Heart right ventricle (tissue), 16 donors: ENCODE measurements around the gene DIP2C. TPM values are rescaled to one million over a fixed set of nuclear protein-coding genes. Genes with fewer than 3 reads are reported as not detected.

Experiments used
- ATAC-seq, 8 donors: fragments of 200-7000 bp; cut with Tn5 transposase; one replicate each; pipeline ENCODE4 v1.9.1; 2020; ENCODE audit warnings: mild to moderate bottlenecking in 8 of 8, moderate library complexity in 8 of 8, moderate number of reproducible peaks in 1 of 8
- DNase-seq, 2 donors: peaks; one replicate each; pipeline ENCODE4 v3.0.0-alpha.2; 2020
- H3K27ac ChIP-seq, 10 donors: fragments of 200-600 bp; sonication (generic) in 2 of 10; one replicate each; pipeline versions ENCODE4 v1.5.0 to v1.8.0; 2020 to 2022; ENCODE audit warnings: mild to moderate bottlenecking in 3 of 10
- H3K27me3 ChIP-seq, 7 donors: fragments of 200-600 bp; one replicate each; pipeline ENCODE4 v1.8.0; 2021 to 2022; ENCODE audit warnings: mild to moderate bottlenecking in 2 of 7
- H3K36me3 ChIP-seq, 9 donors: fragments of 200-600 bp; sonication (generic) in 1 of 9; one replicate each; pipeline versions ENCODE4 v1.5.0 to v1.8.0; 2020 to 2022; ENCODE audit warnings: mild to moderate bottlenecking in 2 of 9
- H3K4me1 ChIP-seq, 9 donors: fragments of 200-600 bp; sonication (generic) in 1 of 9; one replicate each; pipeline versions ENCODE4 v1.5.0 to v1.8.0; 2020 to 2022; ENCODE audit warnings: mild to moderate bottlenecking in 4 of 9
- H3K4me3 ChIP-seq, 10 donors: fragments of 200-600 bp; sonication (generic) in 2 of 10; one replicate each; pipeline versions ENCODE4 v1.5.0 to v1.8.0; 2020 to 2022; ENCODE audit warnings: mild to moderate bottlenecking in 7 of 10, moderate library complexity in 2 of 10
- H3K9me3 ChIP-seq, 11 donors: fragments of 200-600 bp in 10 of 11; sonication (generic) in 2 of 11; one replicate each; pipeline versions ENCODE4 v1.5.0 to v1.8.0; 2013 to 2022; ENCODE audit warnings: mild to moderate bottlenecking in 2 of 11, control low read depth in 1 of 11, moderate library complexity in 1 of 11
- WGBS, 2 donors: extraction: QIAGEN DNeasy Blood & Tissue Kit; methylation state at CpG; one replicate each; pipeline ENCODE4 v1.1.7; 2013; ENCODE audit warnings: inconsistent platforms in 1 of 2; 5-methylcytosine and 5-hydroxymethylcytosine counted together
- intact Hi-C, 10 donors: fragments of 100-400 bp; cut with DNase I; formaldehyde crosslinking; loops; one replicate each; pipeline versions ENCODE4 v1.11.1 to v1.14.2; 2022
- polyA plus RNA-seq, 2 donors: library from polyadenylated mRNA; stranded (reverse); fragments of 200-250 nt; gene quantifications; one replicate each; pipeline ENCODE4 v1.2.3, GENCODE V29; 2013
- total RNA-seq, 10 donors: library from RNA; stranded (reverse); fragmentation: NEBNext Ultra II Directional in 3 of 10; extraction: Animal tissue kit (Norgen Biotek cat#: 25700) in 3 of 10; gene quantifications; one replicate each; pipeline versions ENCODE4 v1.2.1 to v1.2.4, GENCODE V29; 2021 to 2023
- TF ChIP-seq, protein P1 (sequence below), 9 donors: fragments of 200-600 bp; sonication (generic) in 2 of 9; IDR thresholded peaks; one replicate each; pipeline versions ENCODE4 v1.5.0 to v1.8.0; 2021 to 2022; ENCODE audit warnings: antibody characterized with exemption in 9 of 9, mild to moderate bottlenecking in 5 of 9, moderate library complexity in 1 of 9
- donor health status: Arrhythmogenic right ventricular cardiomyopathy.
- donor health status: ischemic (EF 13 %, LVEDD 7.1; RV severe dilation, severe dysfunction).
- donor health status: healthy with polysubstance abuse.
- donor health status: DM: no; HTN: yes; CAD: no.
- donor health status: DM: no; HTN: no; CAD: no.
- donor health status: ischemic (EF 25% LVEDD 6.9; RV normal size, moderate dysfunction).
- donor health status: ischemic (EF 25% LVEDD 5.7; RV mildly dilated, moderate dysfunction).
- donor health status: healthy.
- donor health status: DM: yes; HTN: yes; CAD: no.
- donor health status: Ischemic cardiomyopathy.
- donor health status: ischemic (EF 35%, LVEDD 5.7; RV mildly dilated, moderate dysfunction).
- donor health status: nonischemic (EF 11% LVEDD 7.7; RV severe dilation, severe dysfunction).
- donor health status: DM: yes; HTN: yes; CAD: no.
- donor health status: PGD.
- donor health status: ischemic (EF 29% LVEDD 5.4; RV normal size, mild dysfunction).
- donor health status: nonischemic (EF 23%, LVEDD 6.1; RV moderate dilation, normal function).

Gene DIP2C
- total and polyA plus RNA-seq, 12 donors = 7.1 to 48.2 (median 33.7) TPM

DNA sequence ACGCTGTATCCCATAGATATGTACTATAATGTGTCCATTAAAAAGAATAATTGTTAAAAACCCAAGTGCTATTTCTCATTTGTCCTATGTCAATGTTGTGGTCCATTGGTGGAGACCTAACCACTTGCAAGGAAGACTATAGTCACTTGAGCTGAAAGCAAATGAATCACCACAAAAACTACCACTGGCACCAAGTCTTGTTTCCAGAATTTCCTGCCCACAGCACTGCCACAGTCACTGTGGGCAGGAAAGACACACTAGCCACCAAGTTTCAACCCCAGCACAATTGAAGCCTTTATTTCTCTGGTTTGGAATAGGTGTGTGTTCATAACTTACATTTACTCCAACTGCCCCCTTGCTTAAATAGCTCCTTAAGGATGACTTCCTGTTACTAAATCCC is 12.4 kb downstream of the DIP2C start:
- Histone ChIP-seq H3K9me3 (peaks cover 0 to 10% (median 0%) of the 10 kb centered on the region in 11 donors), H3K36me3 (no peaks in the 10 kb centered on the region), H3K4me3 (no peak overlapping the region), H3K27ac (peak overlapping the region in 1 of 10 donors; percentile 26), H3K27me3 (no peaks in the 10 kb centered on the region), H3K4me1 (peaks cover 2 to 48% (median 29%) of the 10 kb centered on the region in 9 donors)
- TF ChIP-seq, protein P1, sequence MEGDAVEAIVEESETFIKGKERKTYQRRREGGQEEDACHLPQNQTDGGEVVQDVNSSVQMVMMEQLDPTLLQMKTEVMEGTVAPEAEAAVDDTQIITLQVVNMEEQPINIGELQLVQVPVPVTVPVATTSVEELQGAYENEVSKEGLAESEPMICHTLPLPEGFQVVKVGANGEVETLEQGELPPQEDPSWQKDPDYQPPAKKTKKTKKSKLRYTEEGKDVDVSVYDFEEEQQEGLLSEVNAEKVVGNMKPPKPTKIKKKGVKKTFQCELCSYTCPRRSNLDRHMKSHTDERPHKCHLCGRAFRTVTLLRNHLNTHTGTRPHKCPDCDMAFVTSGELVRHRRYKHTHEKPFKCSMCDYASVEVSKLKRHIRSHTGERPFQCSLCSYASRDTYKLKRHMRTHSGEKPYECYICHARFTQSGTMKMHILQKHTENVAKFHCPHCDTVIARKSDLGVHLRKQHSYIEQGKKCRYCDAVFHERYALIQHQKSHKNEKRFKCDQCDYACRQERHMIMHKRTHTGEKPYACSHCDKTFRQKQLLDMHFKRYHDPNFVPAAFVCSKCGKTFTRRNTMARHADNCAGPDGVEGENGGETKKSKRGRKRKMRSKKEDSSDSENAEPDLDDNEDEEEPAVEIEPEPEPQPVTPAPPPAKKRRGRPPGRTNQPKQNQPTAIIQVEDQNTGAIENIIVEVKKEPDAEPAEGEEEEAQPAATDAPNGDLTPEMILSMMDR (IDR thresholded peaks at IDR 0.05) = no peak
- intact Hi-C loops = no loop called here
- DNase-seq = no peak
- no peak for ATAC-seq
- 95 to 97% methylated on average over 1 of the region's 1 CpG for WGBS, 2 donors

DNA sequence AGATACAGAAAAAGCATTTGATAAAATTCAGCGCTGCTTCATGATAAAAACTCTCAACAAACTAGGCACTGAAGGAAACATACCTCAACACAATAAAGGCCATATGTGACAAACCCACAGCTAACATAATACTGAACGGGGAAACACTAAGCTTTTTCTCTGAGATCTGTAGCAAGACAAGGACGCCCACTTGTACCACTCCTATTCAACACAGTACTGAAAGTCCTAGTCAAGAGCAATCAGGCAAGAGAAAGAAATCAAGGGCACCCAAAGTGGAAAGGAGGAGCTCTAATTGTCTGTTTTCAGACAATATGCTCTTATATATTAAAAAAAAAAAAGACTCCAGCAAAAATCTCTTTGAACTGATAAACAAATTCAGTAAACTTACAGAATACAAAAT is 13.3 kb downstream of the DIP2C start:
- DNase-seq (no peak), ATAC-seq (no peak)
- H3K27me3 ChIP-seq = no peaks in the 10 kb centered on the region
- TF ChIP-seq, protein P1 (IDR thresholded peaks at IDR 0.05) = no peak
- no peak overlapping the region for H3K4me3 ChIP-seq
- H3K27ac ChIP-seq = no peak overlapping the region
- H3K4me1 ChIP-seq = peaks cover 2 to 41% (median 27%) of the 10 kb centered on the region in 9 donors
- 92 to 96% methylated on average over 3 of the region's 3 CpGs for WGBS, 2 donors
- peaks cover 0 to 10% (median 0%) of the 10 kb centered on the region in 11 donors for H3K9me3 ChIP-seq
- no peaks in the 10 kb centered on the region for H3K36me3 ChIP-seq
- intact Hi-C loops = no loop called here

DNA sequence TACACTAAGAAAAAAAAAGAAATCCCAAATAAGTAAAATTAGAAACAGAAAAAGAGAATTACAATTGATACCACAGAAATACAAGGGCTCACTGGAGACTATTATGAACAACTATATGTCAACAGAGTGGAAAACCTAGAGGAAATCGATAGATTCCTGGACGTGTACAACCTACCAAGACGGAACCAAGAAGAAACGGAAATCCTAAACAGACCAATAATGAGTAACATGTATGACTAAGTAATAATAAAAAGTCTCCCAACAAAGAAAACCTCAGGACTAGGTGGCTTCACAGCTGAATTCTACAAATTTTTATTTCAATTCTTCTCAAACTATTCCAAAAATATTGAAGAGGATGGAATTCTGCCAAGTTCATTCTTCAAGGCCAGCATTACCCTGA is 13.9 kb downstream of the DIP2C start:
- no peak for DNase-seq
- TF ChIP-seq, protein P1 (IDR thresholded peaks at IDR 0.05) = no peak
- Histone ChIP-seq H3K27ac (no peak overlapping the region), H3K9me3 (peaks cover 0 to 10% (median 0%) of the 10 kb centered on the region in 11 donors), H3K36me3 (no peaks in the 10 kb centered on the region), H3K4me3 (no peak overlapping the region), H3K27me3 (no peaks in the 10 kb centered on the region), H3K4me1 (peaks cover 2 to 35% (median 22%) of the 10 kb centered on the region in 9 donors)
- intact Hi-C loops = no loop called here
- ATAC-seq = no peak
- WGBS, 2 donors = 88 to 92% methylated on average over 4 of the region's 4 CpGs

DNA sequence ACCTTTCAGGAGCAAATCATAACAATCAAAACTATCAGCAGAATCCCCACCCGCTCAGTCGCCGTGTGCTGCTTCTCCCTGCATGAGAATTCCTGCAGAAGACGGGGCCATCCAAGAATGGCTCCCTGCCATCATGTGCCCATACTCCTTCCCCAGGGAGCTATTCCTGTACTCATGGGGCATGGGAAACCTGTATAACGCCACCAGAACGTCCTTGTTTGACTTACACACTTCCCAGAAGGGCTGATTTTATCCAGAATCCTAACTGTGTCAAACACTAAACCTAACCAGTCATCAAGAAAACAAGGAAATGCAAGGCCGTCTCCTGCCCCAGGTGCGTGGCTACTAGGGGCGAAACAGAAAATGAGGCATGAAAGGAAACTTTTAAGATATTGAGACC is 16.0 kb downstream of the DIP2C start:
- DNase-seq (no peak), ATAC-seq (peak in 3 of 8 donors; percentile 54 to 79 (median 60))
- WGBS, 2 donors = 68 to 70% methylated on average over 9 of the region's 9 CpGs
- TF ChIP-seq, protein P1 (IDR thresholded peaks at IDR 0.05) = no peak
- no peaks in the 10 kb centered on the region for H3K36me3 ChIP-seq
- H3K9me3 ChIP-seq = peaks cover 0 to 10% (median 0%) of the 10 kb centered on the region in 11 donors
- H3K4me3 ChIP-seq = no peak overlapping the region
- peaks cover 2 to 28% (median 11%) of the 10 kb centered on the region in 9 donors for H3K4me1 ChIP-seq
- H3K27ac ChIP-seq = peak overlapping the region in 3 of 10 donors; percentile 22 to 56 (median 28)
- no peaks in the 10 kb centered on the region for H3K27me3 ChIP-seq
- intact Hi-C loops = loop anchor here in 2 of 10 donors (5.0 kb wide), 2 partner anchors 46 to 56 kb away; no protein-coding TSS in a partner anchor
